Skeletal muscle cell (primary cell): Measurements from ENCODE around the gene MRPS6.

ENCODE experiments used
- DNase-seq: peaks from one replicate; pipeline ENCODE4 v3.0.0-alpha.2; 2010; ENCODE audit warnings: low read depth
- H3K4me3 ChIP-seq: 2 replicates; pipeline ENCODE4 v1.5.1; 2011; ENCODE audit warnings: low read depth, mild to moderate bottlenecking, control low read depth, low read length, moderate library complexity

MRPS6 gene

DNA sequence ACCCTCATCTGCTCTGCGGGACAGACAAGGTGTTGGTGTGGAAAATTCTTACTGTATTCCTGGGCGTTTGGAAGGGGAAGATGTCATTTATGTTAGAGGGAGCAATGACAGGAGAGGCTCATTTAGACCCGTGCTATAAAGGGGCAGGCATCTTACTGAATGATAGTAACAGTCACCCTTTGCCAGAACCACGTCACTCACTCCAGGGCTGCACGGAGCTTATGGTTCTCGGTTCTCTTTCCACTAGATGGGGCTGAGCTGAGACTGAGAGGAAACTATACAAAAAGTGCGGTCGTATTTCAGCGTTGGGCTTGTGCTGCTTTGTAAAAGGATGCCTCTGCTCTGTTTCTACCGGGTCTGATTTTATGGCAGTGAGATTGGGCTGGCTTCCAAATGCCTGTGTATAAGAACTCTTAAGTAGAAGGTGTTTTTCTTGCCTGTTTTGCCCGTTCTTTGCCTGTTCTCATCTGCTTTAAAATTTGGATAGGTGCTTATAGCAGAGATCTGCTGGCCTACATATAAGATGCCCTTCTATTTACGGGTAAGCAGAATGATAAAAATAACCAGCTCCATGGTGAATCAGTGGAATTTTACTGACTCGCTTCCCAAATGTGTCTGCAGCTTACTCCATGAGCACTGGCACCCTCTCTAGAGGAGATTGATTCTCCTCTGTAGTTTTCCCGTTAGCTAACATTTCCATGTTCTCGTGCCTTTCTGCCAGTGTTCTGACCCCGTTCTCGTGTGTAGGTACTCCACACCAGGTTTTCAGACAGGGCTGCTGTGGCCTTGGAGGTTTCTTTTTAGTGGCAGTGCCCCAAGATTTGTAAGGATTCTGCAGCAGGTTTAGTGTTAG is 55.9 kb downstream of the MRPS6 start:
- DNase-seq = peak; percentile 82
- peak overlapping the region; percentile 9 for H3K4me3 ChIP-seq

- peak overlapping the region; percentile 9 for H3K4me3 ChIP-seq
Observed at GRCh38 chr21:34129901-34130715, 56.7 kb downstream of the MRPS6 start.

DNA sequence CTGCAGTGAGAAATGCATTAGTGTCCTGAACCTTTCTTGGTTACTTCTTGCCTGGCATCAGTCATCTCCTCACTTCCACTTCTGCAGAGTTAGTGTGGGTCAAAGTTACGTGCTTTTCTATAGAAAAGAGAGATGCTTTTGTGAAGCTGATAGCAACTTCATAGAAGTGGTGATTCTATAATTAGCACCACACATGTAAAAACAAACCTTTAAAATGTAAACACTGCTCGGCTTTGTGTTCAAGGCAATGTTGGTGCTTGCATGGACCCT is 57.3 kb downstream of the MRPS6 start:
- DNase-seq = no peak
- no peak overlapping the region for H3K4me3 ChIP-seq

More at GRCh38 chr21:34129901-34130715, 56.7 kb downstream of the MRPS6 start:
- DNase-seq = no peak

GRCh38 chr21:34131586-34131985 is 58.2 kb downstream of the MRPS6 start:
- no peak overlapping the region for H3K4me3 ChIP-seq
- DNase-seq = no peak

GRCh38 chr21:34132202-34132601 is 58.8 kb downstream of the MRPS6 start:
- H3K4me3 ChIP-seq = no peak overlapping the region
- DNase-seq = no peak

DNA sequence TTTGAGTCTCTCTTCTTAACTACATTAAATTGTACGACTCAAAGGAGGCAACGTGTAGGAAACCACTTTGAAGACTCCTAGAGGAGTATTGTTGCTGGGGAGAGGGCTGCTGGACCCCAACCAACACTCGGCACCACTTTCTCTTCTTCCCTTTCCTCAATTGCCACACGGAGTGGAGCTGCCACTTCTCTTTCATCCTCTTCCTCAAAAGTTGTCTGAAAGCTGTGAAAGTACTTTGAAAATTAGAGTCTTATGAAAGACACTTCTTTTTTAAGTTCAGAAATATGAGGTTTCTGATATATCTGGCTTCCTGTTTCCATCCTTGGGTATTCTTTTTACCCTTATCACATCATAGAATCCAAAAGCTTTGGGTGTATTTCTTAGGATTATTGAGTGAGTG is 59.5 kb downstream of the MRPS6 start:
- H3K4me3 ChIP-seq = no peak overlapping the region
- no peak for DNase-seq

DNA sequence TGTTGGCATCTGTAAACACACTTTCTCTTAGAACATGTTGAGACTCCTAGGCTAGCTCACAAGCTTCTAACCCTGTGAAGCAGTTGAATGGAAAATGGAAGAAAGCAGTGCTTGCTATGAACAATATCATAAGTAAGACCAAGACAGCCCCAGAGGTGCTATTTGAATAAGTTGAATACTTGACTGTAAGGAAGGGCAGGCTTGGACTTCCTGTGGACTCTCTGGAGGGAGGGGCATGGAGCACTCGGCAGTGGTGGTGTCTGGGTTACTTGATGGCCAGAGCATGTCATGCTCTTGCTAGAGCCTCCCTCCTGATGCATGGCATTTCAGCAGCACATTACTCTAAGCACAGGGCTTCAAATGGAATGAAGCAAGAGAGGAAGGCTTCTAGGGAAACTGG is 60.0 kb downstream of the MRPS6 start:
- DNase-seq = no peak
- H3K4me3 ChIP-seq = no peak overlapping the region

- DNase-seq = no peak
- H3K4me3 ChIP-seq = no peak overlapping the region
Observed at GRCh38 chr21:34133802-34134201, 60.4 kb downstream of the MRPS6 start.

DNA sequence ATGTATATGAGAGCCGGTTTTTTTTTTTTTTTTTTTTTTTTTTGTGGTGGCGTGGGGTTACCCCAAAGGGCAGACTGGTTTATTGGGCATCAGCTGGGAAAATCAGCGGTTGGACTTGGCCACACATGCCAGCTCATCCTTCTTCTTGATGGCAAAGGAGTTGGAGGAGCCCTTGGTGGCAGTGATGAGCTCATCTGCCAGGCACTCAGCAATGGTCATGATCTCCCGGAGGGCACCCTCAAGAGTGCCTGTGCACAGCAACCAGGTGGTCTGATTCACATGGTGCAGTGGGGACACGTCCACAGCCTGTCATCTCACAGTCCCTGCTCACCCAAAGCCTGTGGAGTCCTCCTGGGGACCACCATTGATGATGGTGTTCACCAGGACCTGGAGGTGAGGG is 62.0 kb downstream of the MRPS6 start:
- H3K4me3 ChIP-seq = no peak overlapping the region
- DNase-seq = no peak

DNA sequence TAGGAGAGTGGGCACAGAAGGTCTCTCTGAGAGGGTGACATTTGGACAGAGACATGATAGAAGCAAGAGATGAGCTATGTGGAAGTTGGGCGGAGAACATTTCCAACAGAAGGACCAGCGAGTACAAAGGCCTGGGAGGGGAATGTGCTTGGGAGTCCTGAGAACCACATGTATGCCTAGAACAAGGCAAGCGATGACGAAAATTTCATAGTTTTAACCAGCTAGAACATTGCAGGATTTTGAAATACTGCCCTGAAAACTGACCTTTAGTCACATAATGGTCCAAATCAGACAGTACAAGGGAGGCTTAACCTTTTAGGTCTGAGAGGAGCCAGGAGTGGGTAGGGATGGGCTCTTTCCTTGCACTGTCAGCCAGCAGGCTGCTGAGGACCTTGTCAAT is 68.0 kb downstream of the MRPS6 start:
- H3K4me3 ChIP-seq = no peak overlapping the region
- no peak for DNase-seq

DNA sequence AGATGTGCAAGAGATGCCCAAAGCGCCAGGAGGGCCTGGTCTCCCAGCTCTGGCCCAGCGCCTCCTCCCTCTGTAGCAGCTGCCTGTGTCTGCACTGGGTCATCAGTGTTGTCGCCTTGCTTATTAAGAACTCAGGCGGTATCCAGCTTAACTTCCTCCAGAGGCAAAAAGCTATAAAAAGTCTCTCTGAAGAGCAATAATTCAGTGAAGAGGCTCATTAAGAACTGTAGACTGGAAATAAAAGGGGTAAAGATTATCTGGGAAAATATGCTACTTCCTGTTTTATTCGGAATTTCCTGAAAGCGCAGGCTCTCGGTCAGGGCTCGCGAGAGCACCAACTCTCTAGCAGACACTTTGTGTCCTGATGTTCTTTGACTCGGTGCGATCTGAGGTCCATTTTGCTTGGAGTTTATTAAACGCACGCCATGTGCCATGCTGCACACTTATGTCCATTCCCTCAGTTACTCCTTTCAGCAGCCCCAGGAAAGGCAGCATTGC is 70.4 kb downstream of the MRPS6 start:
- no peak for DNase-seq
- no peak overlapping the region for H3K4me3 ChIP-seq

DNA sequence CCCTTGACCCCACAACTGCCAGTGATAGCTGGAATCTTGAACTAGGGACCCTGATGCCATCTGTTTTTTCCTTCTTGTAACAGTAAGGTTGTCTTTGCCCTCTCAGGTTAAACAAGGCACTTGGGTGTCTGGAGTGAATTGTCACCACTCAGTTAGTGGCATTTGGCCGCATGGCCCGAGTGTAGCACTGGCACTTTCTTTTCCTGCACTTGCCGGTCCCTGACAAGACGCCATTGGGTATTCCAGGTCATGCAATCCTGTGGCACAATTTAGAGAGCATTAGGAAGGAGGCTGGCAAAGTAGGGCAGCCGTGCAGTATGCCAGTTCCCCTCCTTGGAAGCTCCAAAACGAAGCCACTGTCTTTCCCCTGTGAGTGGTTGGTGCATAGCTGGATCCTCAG is 70.8 kb downstream of the MRPS6 start:
- H3K4me3 ChIP-seq = no peak overlapping the region
- DNase-seq = no peak

GRCh38 chr21:34147792-34148418 is 74.5 kb downstream of the MRPS6 start:
- no peak for DNase-seq
- H3K4me3 ChIP-seq = no peak overlapping the region

- H3K4me3 ChIP-seq = no peak overlapping the region
- DNase-seq = no peak
Observed at GRCh38 chr21:34148419-34148804, 75.0 kb downstream of the MRPS6 start.

DNA sequence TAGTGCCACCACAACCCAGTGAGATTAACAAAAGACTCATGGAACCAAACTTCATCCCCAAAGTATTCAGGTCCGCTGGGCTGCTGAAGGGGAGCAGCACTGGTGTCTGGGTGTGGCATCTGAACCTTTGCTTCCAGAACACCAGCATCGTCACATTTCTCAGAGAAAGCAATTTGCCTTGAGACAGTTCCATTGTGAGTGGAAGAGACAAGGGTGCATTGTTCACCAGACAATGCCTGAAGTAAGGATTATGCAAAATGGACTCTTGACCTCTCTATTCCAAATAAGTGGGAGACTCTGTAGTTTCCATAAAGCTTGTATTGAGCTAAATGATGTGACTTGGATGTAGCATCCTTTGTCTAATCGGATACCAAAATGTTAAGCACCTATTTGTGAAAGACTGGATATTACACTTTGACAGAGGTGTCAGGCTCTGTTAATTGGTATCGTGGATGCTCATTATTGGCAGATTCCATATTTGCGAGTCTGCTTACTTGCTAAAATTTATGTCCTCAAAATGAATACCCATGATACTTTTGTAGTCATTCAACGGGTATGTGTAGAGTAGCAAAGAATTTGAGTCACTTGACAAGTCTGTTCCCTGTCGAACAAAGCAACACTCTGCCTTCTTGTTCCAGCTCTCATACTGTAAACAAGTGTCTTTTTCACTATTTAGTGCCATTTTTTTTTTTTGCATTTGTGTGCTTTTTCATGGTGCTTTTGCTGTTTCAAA is 75.6 kb downstream of the MRPS6 start:
- DNase-seq = no peak
- no peak overlapping the region for H3K4me3 ChIP-seq

- no peak overlapping the region for H3K4me3 ChIP-seq
- DNase-seq = no peak
Observed at GRCh38 chr21:34152500-34152899, 79.1 kb downstream of the MRPS6 start.

DNA sequence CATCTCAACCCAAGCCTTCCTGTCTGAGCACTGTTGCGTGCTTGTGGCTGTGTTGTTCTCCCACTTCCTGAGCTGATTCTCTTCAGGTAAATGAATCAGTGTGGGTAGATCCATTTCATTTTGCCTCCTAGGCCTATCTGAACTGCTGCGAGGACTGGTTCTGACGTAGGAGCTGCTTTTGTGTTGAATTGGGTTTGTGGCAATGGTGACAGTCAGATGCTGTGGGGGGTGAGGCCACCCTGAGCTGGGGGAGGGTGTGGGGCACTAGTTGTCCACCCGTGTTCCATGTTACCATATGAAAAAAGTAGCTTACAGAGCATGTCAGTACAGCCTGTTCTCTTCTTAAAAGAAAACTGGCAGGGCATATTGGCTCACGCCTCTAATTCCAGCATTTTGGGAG is 81.5 kb downstream of the MRPS6 start:
- H3K4me3 ChIP-seq = no peak overlapping the region
- DNase-seq = no peak

GRCh38 chr21:34156957-34157356 is 83.6 kb downstream of the MRPS6 start:
- no peak for DNase-seq

DNA sequence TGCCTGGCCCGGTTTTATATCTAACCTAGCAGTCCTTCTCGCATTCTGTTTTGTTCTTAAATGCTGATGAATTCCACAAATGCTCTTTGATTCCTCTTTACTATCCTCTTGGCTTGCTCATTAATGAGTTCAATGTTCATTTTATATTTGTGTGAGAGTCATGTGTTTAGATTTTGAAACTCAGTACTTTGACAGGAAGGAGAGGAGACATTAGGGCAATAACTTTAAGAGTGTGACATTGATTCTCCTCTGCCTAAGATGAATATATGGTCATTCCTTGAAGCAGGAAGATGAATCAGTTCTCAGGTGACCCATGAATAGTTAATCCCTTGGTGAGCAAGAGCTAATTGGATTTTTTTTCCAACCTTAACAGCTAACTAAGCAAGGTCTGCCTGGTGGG is 84.1 kb downstream of the MRPS6 start:
- no peak for DNase-seq
- H3K4me3 ChIP-seq = no peak overlapping the region

More at GRCh38 chr21:34156957-34157356, 83.6 kb downstream of the MRPS6 start:
- no peak overlapping the region for H3K4me3 ChIP-seq
